Mesenchymal stem cell (in vitro differentiated cells and primary cell): ENCODE results near the gene PARN.

Source experiments
- DNase-seq: peaks from one replicate; pipeline ENCODE4 v3.0.0-alpha.2; 2013
- H2AFZ ChIP-seq: one replicate; pipeline ENCODE4 v1.6.1; 2013; ENCODE audit warnings: low read depth, mild to moderate bottlenecking, control low read depth, inconsistent platforms, low read length, moderate library complexity
- H2AK5ac ChIP-seq: 2 replicates; pipeline ENCODE4 v1.6.1; 2013; ENCODE audit warnings: low read length, moderate library complexity, mild to moderate bottlenecking, inconsistent platforms; ENCODE audit not compliant: severe bottlenecking
- H2BK120ac ChIP-seq: one replicate; pipeline ENCODE4 v1.6.1; 2013; ENCODE audit warnings: low read depth, mild to moderate bottlenecking, inconsistent platforms, low read length, moderate library complexity
- H2BK12ac ChIP-seq, 2 experiments: one replicate each; pipeline ENCODE4 v1.6.1; 2013; ENCODE audit warnings: inconsistent platforms in 2 of 2, low read length in 2 of 2, mild to moderate bottlenecking in 2 of 2, moderate library complexity in 2 of 2, control low read depth in 1 of 2
- H2BK15ac ChIP-seq: one replicate; pipeline ENCODE4 v1.6.1; 2013; ENCODE audit warnings: mild to moderate bottlenecking, low read depth, inconsistent platforms; ENCODE audit not compliant: poor library complexity, severe bottlenecking
- H2BK5ac ChIP-seq: 2 replicates; pipeline ENCODE4 v1.6.1; 2013; ENCODE audit warnings: low read depth, mild to moderate bottlenecking, low read length, control low read depth, inconsistent platforms; ENCODE audit not compliant: poor library complexity, severe bottlenecking
- H3K14ac ChIP-seq, 2 experiments: one replicate each; pipeline ENCODE4 v1.6.1; 2013; ENCODE audit warnings: inconsistent platforms in 2 of 2, low read length in 2 of 2, control low read depth in 1 of 2, mild to moderate bottlenecking in 1 of 2, moderate library complexity in 1 of 2
- H3K18ac ChIP-seq, 2 experiments: one replicate each; pipeline ENCODE4 v1.6.1; 2013; ENCODE audit warnings: inconsistent platforms in 2 of 2, low read length in 2 of 2, control low read depth in 1 of 2, low read depth in 1 of 2, mild to moderate bottlenecking in 1 of 2
- H3K23ac ChIP-seq, 2 experiments: one replicate each; pipeline ENCODE4 v1.6.1; 2013; ENCODE audit warnings: inconsistent platforms in 2 of 2, low read length in 2 of 2, mild to moderate bottlenecking in 2 of 2, moderate library complexity in 2 of 2, control low read depth in 1 of 2
- H3K27ac ChIP-seq: 2 replicates; pipeline ENCODE4 v1.5.1; 2013; ENCODE audit warnings: mild to moderate bottlenecking, moderate library complexity, low read length, control low read depth, inconsistent platforms; ENCODE audit not compliant: poor library complexity, severe bottlenecking
- H3K27me3 ChIP-seq, 2 experiments: 2 replicates each; pipeline versions ENCODE4 v1.6.1 to v1.7.0; 2013; ENCODE audit warnings: low read length in 2 of 2, mild to moderate bottlenecking in 2 of 2, moderate library complexity in 2 of 2, control low read depth in 1 of 2, inconsistent platforms in 1 of 2; ENCODE audit not compliant: control insufficient read depth in 1 of 2, insufficient read depth in 1 of 2
- H3K36me3 ChIP-seq, 2 experiments: 2 replicates each; pipeline versions ENCODE4 v1.6.1 to v1.7.0; 2013; ENCODE audit warnings: low read length in 2 of 2, control low read depth in 1 of 2, inconsistent platforms in 1 of 2, low read depth in 1 of 2, mild to moderate bottlenecking in 1 of 2; ENCODE audit not compliant: insufficient read depth in 2 of 2, control insufficient read depth in 1 of 2
- H3K4ac ChIP-seq, 2 experiments: one replicate each; pipeline ENCODE4 v1.6.1; 2013; ENCODE audit warnings: inconsistent platforms in 2 of 2, low read length in 2 of 2, mild to moderate bottlenecking in 2 of 2, moderate library complexity in 2 of 2, control low read depth in 1 of 2, low read depth in 1 of 2
- H3K4me1 ChIP-seq: 2 replicates; pipeline ENCODE4 v1.6.1; 2013; ENCODE audit warnings: low read depth, low read length, control low read depth; ENCODE audit not compliant: control insufficient read depth, insufficient read depth
- H3K4me2 ChIP-seq: 2 replicates; pipeline ENCODE4 v1.6.1; 2013; ENCODE audit warnings: low read length, mild to moderate bottlenecking, inconsistent platforms; ENCODE audit not compliant: poor library complexity, severe bottlenecking
- H3K4me3 ChIP-seq, 2 experiments: 2 replicates each; pipeline versions ENCODE4 v1.5.1 to v1.7.0; 2013; ENCODE audit warnings: low read length in 2 of 2, mild to moderate bottlenecking in 2 of 2, control low read depth in 1 of 2, low read depth in 1 of 2; ENCODE audit not compliant: insufficient read depth in 1 of 2
- H3K79me1 ChIP-seq: replicated peaks from 2 replicates; pipeline ENCODE4 v1.6.1; 2013; ENCODE audit warnings: mild to moderate bottlenecking, control low read depth, low read length, inconsistent platforms; ENCODE audit not compliant: poor library complexity, severe bottlenecking
- H3K9ac ChIP-seq: 2 replicates; pipeline ENCODE4 v1.7.0; 2013; ENCODE audit warnings: mild to moderate bottlenecking, low read length, moderate library complexity
- H3K9me3 ChIP-seq: 2 replicates; pipeline ENCODE4 v1.7.0; 2013; ENCODE audit warnings: mild to moderate bottlenecking, low read length; ENCODE audit not compliant: control insufficient read depth
- H4K8ac ChIP-seq: one replicate; pipeline ENCODE4 v1.6.1; 2013; ENCODE audit warnings: inconsistent platforms, mild to moderate bottlenecking, low read length, moderate library complexity
- H4K91ac ChIP-seq: one replicate; pipeline ENCODE4 v1.6.1; 2013; ENCODE audit warnings: mild to moderate bottlenecking, low read length, inconsistent platforms
- WGBS: methylation state at CpG from one replicate; pipeline ENCODE4 v1.1.7; 2013; ENCODE audit warnings: mixed read lengths; 5-methylcytosine and 5-hydroxymethylcytosine counted together

The PARN gene

DNA sequence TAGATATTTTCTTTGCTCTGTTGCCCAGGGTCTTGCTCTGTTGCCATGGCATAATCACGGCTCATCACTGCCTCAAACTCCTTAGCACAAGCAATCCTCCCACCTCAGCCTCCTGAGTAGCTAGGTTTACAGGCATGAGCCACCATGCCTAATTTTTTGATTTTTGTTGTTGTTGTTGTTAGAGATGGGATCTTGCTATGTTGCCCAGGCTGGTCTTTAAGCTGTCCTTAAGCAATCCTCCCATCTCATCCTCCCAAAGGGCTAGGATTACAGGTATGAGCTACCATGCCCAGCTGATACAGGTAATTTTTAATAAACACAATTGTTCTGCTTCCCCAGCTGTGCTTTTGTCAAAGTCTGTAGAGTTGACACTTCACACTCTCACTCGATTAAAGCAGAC, 159.3 kb downstream of the PARN start:
- WGBS: 100% methylated on average over 1 of the region's 2 CpGs
- no peaks in the 10 kb centered on the region for H3K27me3 ChIP-seq

DNA sequence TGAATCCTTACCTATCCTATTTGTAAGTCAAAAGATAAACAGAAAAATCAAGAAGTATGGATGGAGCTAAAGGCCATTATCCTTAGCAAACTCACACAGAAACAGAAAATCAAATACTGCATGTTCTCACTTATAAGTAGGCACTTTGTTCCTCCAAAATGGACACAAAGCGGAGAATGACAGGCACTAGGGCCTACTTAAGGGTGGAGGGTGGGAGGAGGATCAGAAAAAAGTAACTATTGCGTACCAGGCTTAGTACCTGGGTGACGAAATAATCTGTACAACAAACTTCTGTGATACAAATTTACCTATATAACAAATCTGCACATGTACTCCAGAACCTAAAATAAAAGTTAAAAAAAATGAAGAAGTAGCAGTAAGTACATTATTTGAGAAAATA, 164.3 kb downstream of the PARN start:
- Histone ChIP-seq H3K23ac (no peak overlapping the region), H3K14ac (no peak overlapping the region), H3K27ac (no peak overlapping the region), H3K4me2 (no peak overlapping the region), H3K9me3 (peaks cover 18% of the 10 kb centered on the region), H2BK5ac (no peak overlapping the region), H2AFZ (no peak overlapping the region), H3K4ac (no peak overlapping the region), H3K27me3 (no peaks in the 10 kb centered on the region), H4K91ac (no peak overlapping the region), H2AK5ac (no peak overlapping the region), H3K18ac (no peak overlapping the region), H3K4me1 (no peaks in the 10 kb centered on the region), H3K9ac (no peak overlapping the region), H3K79me1 (peaks cover 12% of the 10 kb centered on the region), H2BK15ac (no peak overlapping the region), H2BK12ac (no peak overlapping the region), H3K4me3 (no peak overlapping the region), H3K36me3 (peaks cover 2 to 12% of the 10 kb centered on the region in 2 experiments), H2BK120ac (no peak overlapping the region), H4K8ac (no peak overlapping the region)
- WGBS: 100% methylated on average over 1 of the region's 3 CpGs
- DNase-seq: no peak

More for the DNA sequence above, 159.3 kb downstream of the PARN start:
- H3K4me1 ChIP-seq: peaks cover 1% of the 10 kb centered on the region
- H2AFZ ChIP-seq: no peak overlapping the region
- no peak overlapping the region for H3K4ac ChIP-seq
- H3K27ac ChIP-seq: no peak overlapping the region
- no peak overlapping the region for H3K14ac ChIP-seq
- no peak overlapping the region for H2BK15ac ChIP-seq
- no peak overlapping the region for H3K4me3 ChIP-seq
- H2BK120ac ChIP-seq: no peak overlapping the region
- H3K18ac ChIP-seq: no peak overlapping the region
- peaks cover 0 to 4% of the 10 kb centered on the region in 2 experiments for H3K36me3 ChIP-seq
- H3K9me3 ChIP-seq: no peaks in the 10 kb centered on the region
- no peak overlapping the region for H4K91ac ChIP-seq
- no peak overlapping the region for H2AK5ac ChIP-seq
- peaks cover 9% of the 10 kb centered on the region for H3K79me1 ChIP-seq
- no peak overlapping the region for H2BK12ac ChIP-seq
- H3K4me2 ChIP-seq: no peak overlapping the region
- DNase-seq: no peak
- no peak overlapping the region for H3K23ac ChIP-seq
- no peak overlapping the region for H3K9ac ChIP-seq
- H4K8ac ChIP-seq: no peak overlapping the region
- no peak overlapping the region for H2BK5ac ChIP-seq

DNA sequence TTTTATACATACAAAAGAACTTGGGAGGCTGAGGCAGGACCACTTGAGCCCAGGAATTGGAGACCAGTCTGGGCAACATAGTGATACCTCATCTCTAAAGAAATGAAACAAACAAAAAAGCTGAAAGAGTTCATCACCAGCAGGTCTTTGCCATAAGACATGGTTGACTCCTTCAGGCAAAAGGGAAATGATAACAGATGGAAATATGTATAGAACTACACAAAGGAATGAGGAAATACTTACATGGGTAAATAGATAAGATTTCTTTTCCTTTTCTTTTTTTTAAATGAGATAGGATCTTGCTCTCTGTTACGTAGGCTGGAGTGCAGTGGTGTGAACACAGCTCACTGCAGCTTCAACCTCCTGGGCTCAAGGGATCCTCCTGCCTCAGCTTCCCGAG, 165.3 kb downstream of the PARN start:
- Histone ChIP-seq H3K4ac (no peak overlapping the region), H3K27ac (no peak overlapping the region), H2BK12ac (no peak overlapping the region), H4K8ac (no peak overlapping the region), H2BK120ac (no peak overlapping the region), H3K9me3 (peaks cover 18% of the 10 kb centered on the region), H2BK15ac (no peak overlapping the region), H3K18ac (no peak overlapping the region), H3K4me1 (no peaks in the 10 kb centered on the region), H2AFZ (no peak overlapping the region), H2AK5ac (no peak overlapping the region), H3K4me3 (no peak overlapping the region), H3K14ac (no peak overlapping the region), H4K91ac (no peak overlapping the region), H3K79me1 (peaks cover 10% of the 10 kb centered on the region), H3K23ac (no peak overlapping the region), H3K36me3 (peaks cover 2 to 17% of the 10 kb centered on the region in 2 experiments), H2BK5ac (no peak overlapping the region), H3K4me2 (no peak overlapping the region), H3K27me3 (no peaks in the 10 kb centered on the region), H3K9ac (no peak overlapping the region)
- DNase-seq: no peak
- WGBS: 94% methylated on average over 2 of the region's 2 CpGs

DNA sequence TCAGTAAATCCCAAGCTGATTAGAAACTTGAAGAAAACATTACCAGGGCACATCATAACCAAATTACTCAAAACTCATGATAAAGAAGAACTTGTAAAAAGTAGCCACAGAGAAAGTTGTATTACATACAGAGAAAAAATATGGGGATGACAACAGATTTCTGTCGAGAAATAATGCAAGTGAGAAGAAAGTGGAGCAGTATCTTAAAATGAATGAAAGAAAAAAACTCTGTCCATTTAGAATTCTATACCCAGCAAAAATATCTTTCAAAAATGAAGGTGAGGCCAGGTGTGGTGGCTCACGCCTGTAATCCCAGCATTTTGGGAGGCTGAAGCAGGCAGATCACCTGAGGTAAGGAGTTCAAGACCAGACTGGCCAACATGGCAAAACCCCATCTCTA, 165.9 kb downstream of the PARN start:
- no peak overlapping the region for H2BK12ac ChIP-seq

More for the DNA sequence above, 165.9 kb downstream of the PARN start:
- H2BK15ac ChIP-seq: no peak overlapping the region
- H3K23ac ChIP-seq: no peak overlapping the region
- H4K8ac ChIP-seq: no peak overlapping the region
- peaks cover 18% of the 10 kb centered on the region for H3K9me3 ChIP-seq
- no peak overlapping the region for H2AFZ ChIP-seq
- no peaks in the 10 kb centered on the region for H3K4me1 ChIP-seq
- no peak overlapping the region for H2AK5ac ChIP-seq
- no peak overlapping the region for H3K14ac ChIP-seq
- no peak for DNase-seq
- no peak overlapping the region for H2BK5ac ChIP-seq
- WGBS: 100% methylated on average over 2 of the region's 2 CpGs
- H3K79me1 ChIP-seq: peaks cover 8% of the 10 kb centered on the region
- H3K4me3 ChIP-seq: no peak overlapping the region
- peaks cover 2 to 17% of the 10 kb centered on the region in 2 experiments for H3K36me3 ChIP-seq
- H3K27ac ChIP-seq: no peak overlapping the region
- H3K4ac ChIP-seq: no peak overlapping the region
- H4K91ac ChIP-seq: no peak overlapping the region
- H3K27me3 ChIP-seq: no peaks in the 10 kb centered on the region
- no peak overlapping the region for H2BK120ac ChIP-seq
- no peak overlapping the region for H3K9ac ChIP-seq
- H3K18ac ChIP-seq: no peak overlapping the region
- no peak overlapping the region for H3K4me2 ChIP-seq
